Glutamatergic neuron (in vitro differentiated cells): ENCODE measurements around the gene LIPC. TPM values are rescaled to one million over a fixed set of nuclear protein-coding genes. Genes with fewer than 3 reads are reported as not detected.

Source experiments
- DNase-seq: peaks from one replicate; pipeline ENCODE4 v3.0.0; 2022
- H3K27ac Mint-ChIP-seq: one replicate; pipeline ENCODE4 v1.8.0; 2020; ENCODE audit warnings: mild to moderate bottlenecking, mixed read lengths, inconsistent platforms; ENCODE audit not compliant: unreplicated experiment
- H3K27me3 Mint-ChIP-seq: one replicate; pipeline ENCODE4 v1.8.0; 2020; ENCODE audit warnings: mild to moderate bottlenecking, moderate library complexity, mixed read lengths, inconsistent platforms; ENCODE audit not compliant: unreplicated experiment
- H3K36me3 Mint-ChIP-seq: one replicate; pipeline ENCODE4 v1.8.0; 2020; ENCODE audit warnings: mild to moderate bottlenecking, mixed read lengths, inconsistent platforms; ENCODE audit not compliant: unreplicated experiment
- H3K4me1 Mint-ChIP-seq: one replicate; pipeline ENCODE4 v1.8.0; 2020; ENCODE audit warnings: mild to moderate bottlenecking, low read depth, mixed read lengths, inconsistent platforms; ENCODE audit not compliant: unreplicated experiment
- H3K4me3 Mint-ChIP-seq: one replicate; pipeline ENCODE4 v1.8.0; 2020; ENCODE audit warnings: mild to moderate bottlenecking, mixed read lengths, inconsistent platforms; ENCODE audit not compliant: unreplicated experiment
- H3K9me3 Mint-ChIP-seq: one replicate; pipeline ENCODE4 v1.8.0; 2020; ENCODE audit warnings: mild to moderate bottlenecking, moderate library complexity, mixed read lengths, inconsistent platforms; ENCODE audit not compliant: unreplicated experiment
- total RNA-seq: library from RNA; stranded (reverse); fragmentation: NEBNext Ultra II Directional; extraction: Animal tissue kit (Norgen Biotek cat#: 25700); gene quantifications from one replicate; pipeline ENCODE4 v1.2.1, GENCODE V29; 2021; ENCODE audit not compliant: unreplicated experiment
- TF ChIP-seq, protein P1 (sequence below): fragments of 200-600 bp; sonication (generic); IDR thresholded peaks from one replicate; pipeline ENCODE4 v1.5.0; 2021; ENCODE audit not compliant: partially characterized antibody, unreplicated experiment

Gene LIPC
- total RNA-seq, 1 donor from 2014 or later, result not detected

DNA sequence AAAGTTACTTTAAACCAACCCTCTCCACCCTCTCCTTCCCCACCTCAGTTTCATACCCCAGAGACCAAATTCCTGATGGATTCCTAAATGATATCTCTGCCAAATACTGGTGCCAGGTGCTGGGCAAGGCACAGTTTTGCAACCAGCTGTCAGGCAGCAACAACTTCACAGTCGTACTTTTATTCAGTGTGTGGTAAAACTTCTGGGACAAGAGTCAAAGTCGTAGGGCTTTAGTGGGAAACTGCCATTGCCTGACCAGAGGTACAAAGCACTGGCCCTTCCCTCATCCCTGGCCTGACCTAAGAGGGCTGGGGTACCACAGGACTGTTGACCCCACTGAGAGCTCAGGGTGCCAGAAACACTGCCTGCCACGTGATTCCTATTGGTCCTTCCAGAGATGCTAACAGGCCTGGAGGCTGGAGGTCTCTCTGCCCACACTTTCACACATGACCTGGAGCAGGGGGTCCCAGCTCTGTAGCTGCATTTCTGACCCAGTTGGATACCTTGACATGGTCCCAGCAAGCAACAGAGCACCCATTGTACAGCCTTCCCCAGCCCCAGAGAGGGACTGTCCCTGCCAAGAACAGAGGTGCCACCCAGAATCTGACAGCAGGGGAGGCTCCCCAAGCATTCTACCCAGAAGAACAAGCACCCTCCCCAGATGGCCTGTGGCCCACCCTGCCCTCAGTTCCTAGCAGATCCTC, 59.9 kb downstream of the LIPC start:
- TF ChIP-seq, protein P1, sequence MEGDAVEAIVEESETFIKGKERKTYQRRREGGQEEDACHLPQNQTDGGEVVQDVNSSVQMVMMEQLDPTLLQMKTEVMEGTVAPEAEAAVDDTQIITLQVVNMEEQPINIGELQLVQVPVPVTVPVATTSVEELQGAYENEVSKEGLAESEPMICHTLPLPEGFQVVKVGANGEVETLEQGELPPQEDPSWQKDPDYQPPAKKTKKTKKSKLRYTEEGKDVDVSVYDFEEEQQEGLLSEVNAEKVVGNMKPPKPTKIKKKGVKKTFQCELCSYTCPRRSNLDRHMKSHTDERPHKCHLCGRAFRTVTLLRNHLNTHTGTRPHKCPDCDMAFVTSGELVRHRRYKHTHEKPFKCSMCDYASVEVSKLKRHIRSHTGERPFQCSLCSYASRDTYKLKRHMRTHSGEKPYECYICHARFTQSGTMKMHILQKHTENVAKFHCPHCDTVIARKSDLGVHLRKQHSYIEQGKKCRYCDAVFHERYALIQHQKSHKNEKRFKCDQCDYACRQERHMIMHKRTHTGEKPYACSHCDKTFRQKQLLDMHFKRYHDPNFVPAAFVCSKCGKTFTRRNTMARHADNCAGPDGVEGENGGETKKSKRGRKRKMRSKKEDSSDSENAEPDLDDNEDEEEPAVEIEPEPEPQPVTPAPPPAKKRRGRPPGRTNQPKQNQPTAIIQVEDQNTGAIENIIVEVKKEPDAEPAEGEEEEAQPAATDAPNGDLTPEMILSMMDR, result no peak
- Mint-ChIP-seq H3K36me3 (peaks cover 11% of the 10 kb centered on the region), H3K4me3 (no peak overlapping the region), H3K27ac (no peak overlapping the region), H3K9me3 (peaks cover 7% of the 10 kb centered on the region), H3K4me1 (peaks cover 5% of the 10 kb centered on the region), H3K27me3 (peaks cover 2% of the 10 kb centered on the region)
- DNase-seq, result no peak

DNA sequence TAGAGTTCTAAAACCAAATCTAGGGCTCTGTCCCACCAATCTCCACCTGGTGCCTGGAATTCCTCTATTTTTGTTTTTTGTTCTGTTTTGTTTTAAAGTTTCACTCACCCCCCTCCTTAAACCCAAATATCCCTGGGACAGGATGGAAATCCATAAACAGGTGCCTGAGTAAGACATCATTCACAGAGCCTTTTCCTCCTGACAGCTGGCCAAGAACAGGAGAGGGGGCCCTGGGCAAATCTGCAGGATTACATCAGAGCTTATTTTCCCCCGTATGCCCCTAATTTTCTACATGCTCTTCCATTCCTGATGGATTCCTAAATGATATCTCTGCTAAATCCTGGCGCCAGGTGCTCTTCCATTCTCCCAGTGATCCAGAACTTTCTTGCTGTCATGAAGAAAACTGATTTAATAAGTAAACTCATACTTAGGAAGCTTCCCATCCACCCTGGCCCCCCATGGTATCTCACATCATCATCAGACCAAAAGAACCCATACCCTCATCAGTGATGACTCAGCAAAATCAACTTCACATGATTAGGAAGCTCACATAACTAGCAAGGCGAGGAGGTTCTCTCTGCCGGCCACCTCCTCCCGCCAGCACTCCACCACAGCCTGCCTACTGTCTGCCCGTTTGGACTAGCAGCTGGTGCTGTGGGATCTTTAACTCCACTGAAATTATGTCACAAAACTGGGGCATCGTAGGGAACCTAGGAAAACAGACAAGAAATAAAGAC, 61.0 kb downstream of the LIPC start:
- Mint-ChIP-seq H3K27ac (no peak overlapping the region), H3K9me3 (peaks cover 5% of the 10 kb centered on the region), H3K4me1 (peaks cover 5% of the 10 kb centered on the region), H3K36me3 (peaks cover 11% of the 10 kb centered on the region), H3K4me3 (no peak overlapping the region), H3K27me3 (peaks cover 4% of the 10 kb centered on the region)
- TF ChIP-seq, protein P1, result no peak
- no peak for DNase-seq

DNA sequence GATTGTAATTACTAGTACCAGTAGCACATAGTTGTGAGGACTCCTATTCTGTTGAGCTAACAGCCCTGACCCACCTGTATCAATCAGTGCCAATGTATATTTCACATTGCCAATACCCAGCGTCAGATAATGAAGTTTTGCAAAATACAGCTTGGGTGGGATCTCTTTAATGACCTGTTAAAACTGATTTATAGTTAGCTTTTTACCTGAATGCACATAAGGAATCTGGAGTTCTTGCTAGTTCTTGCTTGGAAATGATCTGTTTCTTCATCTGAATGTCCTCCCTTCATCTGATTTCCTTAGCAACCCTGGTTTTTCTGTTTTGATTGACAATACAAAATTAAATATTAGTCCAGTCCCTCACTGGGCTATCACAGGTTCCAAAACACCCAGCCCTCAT, 62.8 kb downstream of the LIPC start:
- H3K9me3 Mint-ChIP-seq, result peaks cover 2% of the 10 kb centered on the region

DNA sequence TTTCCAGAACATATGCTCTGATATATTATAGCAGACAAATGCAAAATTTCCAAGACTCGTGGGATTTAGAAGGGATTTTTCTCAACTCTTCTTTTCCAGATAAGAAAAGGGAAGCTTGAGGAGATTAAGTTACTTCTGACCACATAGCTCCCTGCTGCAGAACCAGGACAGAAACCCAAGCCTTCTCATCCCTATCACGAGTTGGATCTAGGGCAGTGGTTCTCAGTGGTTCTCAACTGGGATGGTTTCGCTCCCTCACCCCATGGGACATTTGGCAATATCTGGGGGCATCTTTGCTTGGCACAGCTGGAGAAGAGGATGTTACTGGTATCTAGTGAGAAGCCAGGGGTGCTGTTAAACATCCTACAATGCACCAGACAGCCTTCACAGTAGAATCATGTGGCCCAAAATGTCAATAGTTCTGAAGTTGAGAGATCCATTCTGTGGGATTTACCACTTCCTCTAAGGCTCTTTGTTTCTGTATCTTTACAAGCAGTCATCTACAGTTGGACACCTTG, 64.2 kb downstream of the LIPC start:
- Mint-ChIP-seq H3K9me3 (peaks cover 2% of the 10 kb centered on the region), H3K4me3 (no peak overlapping the region), H3K4me1 (peaks cover 5% of the 10 kb centered on the region), H3K36me3 (no peaks in the 10 kb centered on the region), H3K27ac (no peak overlapping the region), H3K27me3 (peaks cover 2% of the 10 kb centered on the region)
- TF ChIP-seq, protein P1, result no peak
- no peak for DNase-seq

More for the DNA sequence above, 62.8 kb downstream of the LIPC start:
- Mint-ChIP-seq H3K4me3 (no peak overlapping the region), H3K27ac (no peak overlapping the region), H3K27me3 (peaks cover 4% of the 10 kb centered on the region), H3K36me3 (peaks cover 6% of the 10 kb centered on the region), H3K4me1 (peaks cover 5% of the 10 kb centered on the region)
- TF ChIP-seq, protein P1, result no peak
- no peak for DNase-seq
